Suppressor macrophage treated with lipopolysaccharide for 4 hours (primary cell): ENCODE results near the gene ATP6AP1.

Experiments used
- DNase-seq: peaks from one replicate; pipeline ENCODE4 v3.0.0-alpha.2; 2020

ATP6AP1 gene

DNA sequence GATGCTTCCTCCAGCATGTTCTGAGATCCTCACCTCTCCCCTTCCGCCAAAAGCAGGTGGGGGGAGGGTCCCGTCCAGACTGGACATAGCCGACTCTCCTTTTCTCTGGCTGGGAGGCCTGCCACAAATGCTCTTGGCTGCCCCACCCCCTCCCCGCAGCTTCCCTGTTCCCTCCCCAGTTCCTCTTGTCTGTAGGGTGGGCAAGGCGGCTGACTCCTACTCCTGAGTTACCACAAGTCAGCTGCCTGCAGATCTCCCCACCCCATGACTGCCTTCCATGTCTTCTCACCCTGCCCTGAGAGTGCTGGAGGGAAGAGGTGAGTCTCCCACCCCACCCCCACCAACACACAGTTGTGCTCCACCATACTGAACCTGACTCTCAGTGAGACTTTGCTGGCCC is 2.9 kb downstream of the ATP6AP1 start:
- peak; percentile 66 for DNase-seq

- no peak for DNase-seq
These were observed 3.7 kb downstream of the ATP6AP1 start for GRCh38 chrX:154432210-154432609.

DNA sequence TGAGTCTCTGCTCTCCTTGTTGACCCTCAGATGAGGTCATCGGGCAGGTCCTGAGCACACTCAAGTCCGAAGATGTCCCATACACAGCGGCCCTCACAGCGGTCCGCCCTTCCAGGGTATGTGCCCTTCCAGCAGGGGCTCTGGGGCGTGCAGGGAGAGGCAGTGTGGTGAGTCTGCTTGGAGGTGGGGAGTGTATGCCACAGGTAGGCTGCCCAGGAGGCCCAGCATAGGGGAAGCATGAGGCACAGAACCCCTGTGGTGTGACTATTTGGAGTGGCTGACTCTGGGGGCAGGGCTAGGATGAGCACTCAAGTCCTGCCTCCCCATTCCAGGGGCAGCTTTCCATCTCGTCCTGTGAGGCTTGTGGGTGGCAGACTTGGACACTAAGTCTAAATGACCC is 5.1 kb downstream of the ATP6AP1 start:
- DNase-seq: no peak

DNA sequence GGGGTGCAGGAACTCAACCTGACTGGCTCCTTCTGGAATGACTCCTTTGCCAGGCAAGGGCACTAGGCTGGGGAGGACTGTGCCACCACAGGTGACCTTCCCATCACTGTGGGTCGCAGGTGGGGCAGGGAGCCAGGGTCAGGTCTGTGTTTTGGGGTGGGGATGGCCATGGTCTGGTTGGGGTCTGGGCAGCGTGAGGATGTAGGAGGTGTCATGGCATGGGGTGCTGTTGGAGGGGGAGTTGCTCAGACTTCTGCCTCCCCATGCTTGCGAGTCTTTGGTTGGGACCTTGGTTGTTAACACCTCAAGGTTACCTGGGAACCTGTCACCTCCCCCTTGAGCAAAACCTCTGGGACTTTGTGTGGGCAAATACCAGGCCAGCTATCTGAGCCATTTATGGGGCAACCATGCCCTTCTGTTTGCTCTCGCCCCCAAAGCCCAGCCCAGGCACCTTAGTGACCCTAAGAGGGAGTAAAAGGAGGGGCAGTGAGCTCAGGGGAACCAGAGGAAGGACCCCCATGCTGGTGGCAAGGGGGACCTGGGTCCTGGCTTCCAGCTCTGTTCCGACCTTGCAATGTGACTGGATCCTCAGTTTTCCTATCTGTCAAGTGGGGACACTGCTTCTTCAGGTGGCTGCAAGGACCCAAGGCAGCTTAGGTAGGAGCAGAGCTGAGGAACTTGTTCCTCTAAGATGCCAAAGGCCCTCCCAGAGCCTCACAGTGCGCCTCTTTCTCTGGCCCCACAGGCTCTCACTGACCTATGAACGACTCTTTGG is 6.1 kb downstream of the ATP6AP1 start:
- no peak for DNase-seq

GRCh38 chrX:154435171-154435733 is 6.8 kb downstream of the ATP6AP1 start:
- DNase-seq: no peak

DNA sequence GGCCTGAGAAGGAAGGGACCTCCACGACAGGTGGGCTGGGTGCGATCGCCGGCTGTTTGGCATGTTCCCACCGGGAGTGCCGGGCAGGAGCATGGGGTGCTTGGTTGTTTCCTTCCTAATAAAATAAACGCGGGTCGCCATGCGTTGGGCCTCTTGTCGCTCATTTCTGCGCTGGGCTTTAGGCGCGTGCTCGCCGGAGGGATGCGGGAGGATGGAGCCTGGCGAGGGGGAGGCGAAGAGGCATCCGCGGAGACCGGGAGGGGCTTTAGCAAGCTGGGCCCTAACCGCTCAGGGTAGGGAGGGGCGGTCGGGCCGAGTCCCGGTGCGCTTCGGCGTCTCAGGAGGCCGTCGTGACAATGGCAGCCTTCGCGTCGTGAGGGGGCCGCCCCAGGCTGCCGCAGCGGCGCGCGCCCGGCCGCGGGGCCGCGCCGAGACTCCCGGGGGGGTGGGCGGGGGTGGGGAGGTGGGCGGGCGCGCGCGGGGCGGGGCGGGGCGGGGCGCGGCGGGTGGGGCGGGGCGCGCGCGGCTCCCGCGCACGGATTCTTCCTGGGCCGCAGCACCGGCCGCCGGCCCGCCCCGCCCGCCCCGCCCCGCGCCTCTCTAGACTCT is 8.0 kb downstream of the ATP6AP1 start:
- DNase-seq: peak; percentile 50

GRCh38 chrX:154436983-154437752 is 8.7 kb downstream of the ATP6AP1 start, which contains the start of gene GDI1:
GDI1 (plus strand) TSS chrX:154437154; CDS start chrX:154437255, 101 bp downstream.
- peak; percentile 46 for DNase-seq

GRCh38 chrX:154437971-154438893 is 9.8 kb downstream of the ATP6AP1 start:
- no peak for DNase-seq

- no peak for DNase-seq
These were observed 11.4 kb downstream of the ATP6AP1 start for GRCh38 chrX:154439841-154440240.

DNA sequence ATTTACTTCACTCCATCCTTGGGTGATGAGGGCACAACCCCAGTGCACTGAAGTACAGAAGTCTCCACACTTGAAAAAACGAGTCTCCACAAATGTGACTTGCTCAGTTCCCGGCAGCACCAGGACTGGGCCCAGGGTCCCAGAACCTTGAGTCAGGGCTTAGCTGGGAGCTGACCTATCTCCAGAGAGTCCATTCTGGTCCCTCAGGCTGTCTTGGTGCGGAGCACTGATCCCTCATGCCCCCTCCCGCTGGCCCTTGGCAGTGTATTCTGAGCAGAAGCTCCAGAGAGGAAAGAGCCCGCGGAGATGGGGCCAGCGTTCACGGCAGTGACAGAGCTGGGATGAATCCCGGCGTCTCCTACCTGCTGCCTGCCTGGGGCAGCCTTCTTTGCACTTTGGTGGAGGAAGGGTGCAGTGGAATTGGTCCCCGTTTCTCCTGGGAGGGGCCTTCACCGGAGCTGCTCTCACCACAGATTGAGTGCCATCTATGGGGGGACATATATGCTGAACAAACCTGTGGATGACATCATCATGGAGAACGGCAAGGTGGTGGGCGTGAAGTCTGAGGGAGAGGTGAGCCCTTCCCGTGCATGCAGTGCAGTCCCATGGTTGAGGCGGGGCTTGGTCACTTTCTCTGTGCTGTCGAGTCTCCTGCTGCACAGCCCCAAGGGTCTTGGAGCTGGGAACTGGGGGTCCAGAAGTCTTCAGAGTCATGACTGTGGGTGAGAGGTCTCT is 12.3 kb downstream of the ATP6AP1 start:
- DNase-seq: no peak

DNA sequence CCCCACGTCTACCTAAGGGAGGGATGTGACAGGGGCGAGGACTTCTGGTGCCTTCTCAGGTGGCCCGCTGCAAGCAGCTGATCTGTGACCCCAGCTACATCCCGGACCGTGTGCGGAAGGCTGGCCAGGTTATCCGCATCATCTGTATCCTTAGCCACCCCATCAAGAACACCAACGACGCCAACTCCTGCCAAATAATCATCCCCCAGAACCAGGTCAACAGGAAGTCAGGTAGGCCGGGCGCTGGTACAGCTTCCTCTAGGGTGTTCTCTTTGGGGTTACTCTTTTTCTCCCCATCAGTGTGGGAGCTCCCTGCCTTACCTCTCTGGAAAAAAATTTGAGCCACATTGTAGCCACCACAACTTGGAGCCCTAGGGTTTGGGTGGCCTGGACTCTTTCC is 13.1 kb downstream of the ATP6AP1 start:
- DNase-seq: no peak

GRCh38 chrX:154441984-154442707 is 13.7 kb downstream of the ATP6AP1 start:
- no peak for DNase-seq

DNA sequence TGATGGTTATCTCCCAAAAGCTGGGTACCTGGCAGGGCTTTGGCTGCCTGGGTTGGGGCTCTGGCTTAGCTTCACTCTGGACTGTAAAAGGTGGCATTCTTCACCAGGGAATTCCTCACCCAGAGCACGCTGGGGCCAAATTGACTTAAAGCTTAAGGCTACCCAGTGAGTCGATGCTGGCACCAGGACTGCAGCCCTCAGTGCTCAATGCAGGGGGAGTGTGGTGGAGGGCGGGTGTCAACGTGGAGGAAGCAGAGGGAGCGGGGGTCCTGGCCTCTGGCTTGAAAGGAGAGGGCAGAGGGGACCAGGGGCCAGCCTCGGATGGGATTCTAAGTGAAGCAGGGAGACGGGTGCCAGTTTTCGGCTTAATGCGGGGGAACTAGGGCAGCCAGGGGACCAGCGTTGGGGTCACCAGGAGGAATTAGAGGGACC is 15.0 kb downstream of the ATP6AP1 start:
- DNase-seq: no peak

- DNase-seq: peak; percentile 84
These were observed 15.7 kb downstream of the ATP6AP1 start, which contains the start of gene FAM50A for GRCh38 chrX:154443992-154444754. FAM50A (plus strand) TSS chrX:154444141; CDS start chrX:154444236, 95 bp downstream.

DNA sequence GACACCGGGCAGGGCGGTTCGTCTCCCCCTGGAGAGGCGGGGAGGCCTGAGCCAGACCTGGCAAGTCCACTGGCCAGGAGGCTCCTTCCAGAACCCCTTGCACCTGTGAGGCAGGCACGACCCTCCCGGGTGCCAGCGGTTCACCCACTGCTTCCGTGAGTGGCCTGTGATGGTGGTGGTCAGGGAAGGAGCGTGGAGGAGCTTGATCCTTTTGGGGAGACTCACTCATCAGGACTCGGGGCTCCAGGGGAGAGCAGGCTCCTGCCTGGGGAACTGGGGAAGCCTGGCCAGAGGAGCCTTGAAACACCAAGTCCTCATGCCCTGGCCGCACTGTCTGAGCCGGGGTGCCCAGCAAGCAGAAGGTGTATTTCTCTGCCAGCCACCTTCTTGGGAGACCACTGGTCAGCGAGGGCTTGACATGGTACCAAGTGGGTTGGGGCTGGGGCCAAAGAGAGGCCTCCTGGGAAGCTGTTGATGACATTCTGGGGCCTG is 16.3 kb downstream of the ATP6AP1 start:
- DNase-seq: no peak

DNA sequence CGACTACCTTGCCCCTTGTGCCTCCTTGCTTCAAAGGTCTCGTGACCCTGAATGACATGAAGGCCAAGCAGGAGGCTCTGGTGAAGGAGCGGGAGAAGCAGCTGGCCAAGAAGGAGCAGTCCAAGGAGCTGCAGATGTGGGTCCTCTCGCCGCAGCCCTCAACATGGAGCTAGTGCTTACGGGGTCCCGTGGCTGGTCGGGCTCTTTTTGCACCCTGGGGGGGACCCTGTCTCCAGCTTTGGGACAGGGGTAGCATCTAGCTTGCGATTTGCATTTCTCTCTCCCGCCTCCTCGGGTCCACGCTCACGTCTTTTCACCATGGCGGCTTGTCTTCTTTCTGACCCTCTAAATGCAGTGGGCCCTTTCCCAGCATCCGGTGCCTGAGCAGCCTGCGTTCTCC is 17.3 kb downstream of the ATP6AP1 start:
- DNase-seq: no peak

- DNase-seq: no peak
These were observed 18.0 kb downstream of the ATP6AP1 start for GRCh38 chrX:154446430-154446829.

DNA sequence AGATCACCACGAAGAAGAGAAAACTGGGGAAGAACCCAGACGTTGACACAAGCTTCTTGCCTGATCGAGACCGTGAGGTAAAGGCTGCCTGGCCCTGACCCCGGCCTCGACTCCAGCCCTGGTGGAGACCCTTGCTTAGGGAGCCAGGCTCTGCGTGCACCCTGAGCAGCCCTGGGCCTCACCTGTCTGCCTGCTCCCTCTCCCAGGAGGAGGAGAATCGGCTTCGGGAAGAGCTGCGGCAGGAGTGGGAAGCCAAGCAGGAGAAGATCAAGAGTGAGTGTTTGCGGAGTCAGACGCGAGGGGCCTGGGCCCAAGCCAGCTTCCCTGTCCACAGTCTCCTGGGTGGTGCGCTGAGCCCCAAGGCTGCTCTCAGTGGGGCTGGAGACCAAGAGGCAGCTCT is 20.0 kb downstream of the ATP6AP1 start:
- DNase-seq: no peak

- DNase-seq: no peak
These were observed 21.1 kb downstream of the ATP6AP1 start for GRCh38 chrX:154449618-154450017.

- no peak for DNase-seq
These were observed 21.8 kb downstream of the ATP6AP1 start for GRCh38 chrX:154450312-154450711.
